BE2C (cell line): Measurements from ENCODE around the gene ANO2.

Experiments used
- DNase-seq: peaks from one replicate; pipeline ENCODE4 v3.0.0-alpha.2; 2020
- H3K27me3 ChIP-seq: fragments of 250-450 bp; sonication (Bioruptor Pico); 2 replicates; pipeline ENCODE4 v1.5.1; 2020; ENCODE audit warnings: mild to moderate bottlenecking
- H3K36me3 ChIP-seq: fragments of 250-450 bp; sonication (Bioruptor Pico); 2 replicates; pipeline ENCODE4 v1.5.1; 2020; ENCODE audit warnings: mild to moderate bottlenecking
- H3K4me1 ChIP-seq: fragments of 250-450 bp; sonication (Bioruptor Pico); 2 replicates; pipeline ENCODE4 v1.5.1; 2020
- H3K4me3 ChIP-seq: 2 replicates; pipeline ENCODE4 v1.5.1; 2011; ENCODE audit warnings: low read depth, low read length
- H3K9me3 ChIP-seq: fragments of 250-450 bp; sonication (Bioruptor Pico); 2 replicates; pipeline ENCODE4 v1.5.1; 2020
- TF ChIP-seq, protein P1 (sequence below): IDR thresholded peaks from 2 replicates; pipeline ENCODE4 v1.5.1; 2012; ENCODE audit warnings: mild to moderate bottlenecking, low read depth, low read length

ANO2 gene

DNA sequence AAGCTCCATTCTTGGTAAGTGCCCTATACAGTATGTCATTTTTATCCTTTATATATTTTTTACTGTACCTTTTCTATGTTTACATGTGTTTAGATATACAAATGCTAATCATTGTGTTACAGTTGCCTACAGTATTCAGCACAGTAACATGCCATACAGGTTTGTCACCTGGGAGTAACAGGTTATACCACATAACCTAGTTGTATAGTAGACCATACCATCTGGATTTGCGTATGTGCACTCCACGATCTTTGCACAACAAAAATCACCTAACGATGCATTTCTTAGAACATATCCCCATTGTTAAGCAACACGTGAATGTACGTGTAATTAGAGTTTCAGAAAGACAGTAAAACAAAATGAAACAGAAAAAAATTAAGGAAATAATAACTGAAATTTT, 11.9 kb upstream of the ANO2 start:
- no peaks in the 10 kb centered on the region for H3K36me3 ChIP-seq
- no peaks in the 10 kb centered on the region for H3K9me3 ChIP-seq
- no peak overlapping the region for H3K4me3 ChIP-seq
- no peak for DNase-seq
- no peaks in the 10 kb centered on the region for H3K4me1 ChIP-seq
- peaks cover 36% of the 10 kb centered on the region for H3K27me3 ChIP-seq
- TF ChIP-seq, protein P1, sequence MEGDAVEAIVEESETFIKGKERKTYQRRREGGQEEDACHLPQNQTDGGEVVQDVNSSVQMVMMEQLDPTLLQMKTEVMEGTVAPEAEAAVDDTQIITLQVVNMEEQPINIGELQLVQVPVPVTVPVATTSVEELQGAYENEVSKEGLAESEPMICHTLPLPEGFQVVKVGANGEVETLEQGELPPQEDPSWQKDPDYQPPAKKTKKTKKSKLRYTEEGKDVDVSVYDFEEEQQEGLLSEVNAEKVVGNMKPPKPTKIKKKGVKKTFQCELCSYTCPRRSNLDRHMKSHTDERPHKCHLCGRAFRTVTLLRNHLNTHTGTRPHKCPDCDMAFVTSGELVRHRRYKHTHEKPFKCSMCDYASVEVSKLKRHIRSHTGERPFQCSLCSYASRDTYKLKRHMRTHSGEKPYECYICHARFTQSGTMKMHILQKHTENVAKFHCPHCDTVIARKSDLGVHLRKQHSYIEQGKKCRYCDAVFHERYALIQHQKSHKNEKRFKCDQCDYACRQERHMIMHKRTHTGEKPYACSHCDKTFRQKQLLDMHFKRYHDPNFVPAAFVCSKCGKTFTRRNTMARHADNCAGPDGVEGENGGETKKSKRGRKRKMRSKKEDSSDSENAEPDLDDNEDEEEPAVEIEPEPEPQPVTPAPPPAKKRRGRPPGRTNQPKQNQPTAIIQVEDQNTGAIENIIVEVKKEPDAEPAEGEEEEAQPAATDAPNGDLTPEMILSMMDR, result no peak

DNA sequence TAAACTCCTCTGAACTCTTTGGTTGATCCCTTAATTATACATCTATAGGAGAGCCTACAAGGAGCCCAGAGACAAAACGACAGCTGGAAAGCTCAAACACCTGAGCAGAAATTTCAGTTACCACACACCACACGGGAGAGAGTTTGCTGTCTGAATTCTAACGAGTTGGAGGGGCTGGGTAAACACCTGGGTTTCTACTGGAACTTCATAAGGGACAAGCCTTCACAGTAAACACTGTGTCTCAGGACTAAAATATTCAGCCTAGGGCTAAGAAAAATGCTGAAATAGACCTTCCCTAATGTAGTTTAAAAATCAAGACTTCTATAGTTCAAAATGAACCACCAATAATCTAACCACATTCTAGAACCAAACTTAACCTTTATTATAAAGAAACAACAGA, 9.6 kb upstream of the ANO2 start:
- Histone ChIP-seq H3K27me3 (peaks cover 36% of the 10 kb centered on the region), H3K36me3 (no peaks in the 10 kb centered on the region), H3K9me3 (no peaks in the 10 kb centered on the region), H3K4me3 (no peak overlapping the region), H3K4me1 (no peaks in the 10 kb centered on the region)
- DNase-seq, result no peak
- TF ChIP-seq, protein P1, result no peak

DNA sequence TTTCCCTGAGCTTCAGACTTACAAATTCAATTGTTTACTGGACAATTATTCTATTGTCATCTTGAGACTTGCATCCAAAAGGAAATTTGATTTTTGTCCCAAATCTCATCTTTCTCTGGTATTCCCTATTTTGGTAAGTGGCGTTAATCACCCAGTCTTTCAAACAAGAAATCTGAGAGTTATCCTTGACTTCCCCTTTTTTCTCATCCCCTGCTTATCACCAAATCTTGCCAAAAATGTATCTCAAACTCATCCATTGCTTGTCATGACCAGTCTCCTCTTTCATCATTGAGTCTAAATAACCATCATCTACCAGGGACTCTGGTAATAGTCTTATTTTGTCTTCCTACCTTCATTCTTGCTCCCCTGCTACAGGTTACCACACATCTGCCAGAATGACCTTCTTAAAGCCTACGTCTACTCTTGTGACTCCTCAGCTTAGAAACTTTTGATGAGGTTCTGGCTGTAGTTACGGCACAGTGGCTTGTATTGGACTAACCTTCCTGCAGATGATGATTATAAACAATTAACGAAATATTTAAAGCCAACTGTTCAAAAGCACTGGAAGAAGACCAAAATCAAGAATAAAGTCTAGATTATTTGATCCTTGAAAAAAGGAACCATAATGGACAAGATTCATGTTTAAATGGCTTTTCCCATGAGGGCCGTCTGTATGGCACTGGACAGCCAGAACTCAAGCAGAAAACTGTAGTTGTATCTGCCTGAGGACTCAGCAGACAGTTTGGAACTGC, 9.0 kb upstream of the ANO2 start:
- TF ChIP-seq, protein P1, result no peak
- Histone ChIP-seq H3K36me3 (no peaks in the 10 kb centered on the region), H3K9me3 (no peaks in the 10 kb centered on the region), H3K4me3 (no peak overlapping the region), H3K27me3 (peaks cover 38% of the 10 kb centered on the region), H3K4me1 (no peaks in the 10 kb centered on the region)
- no peak for DNase-seq

DNA sequence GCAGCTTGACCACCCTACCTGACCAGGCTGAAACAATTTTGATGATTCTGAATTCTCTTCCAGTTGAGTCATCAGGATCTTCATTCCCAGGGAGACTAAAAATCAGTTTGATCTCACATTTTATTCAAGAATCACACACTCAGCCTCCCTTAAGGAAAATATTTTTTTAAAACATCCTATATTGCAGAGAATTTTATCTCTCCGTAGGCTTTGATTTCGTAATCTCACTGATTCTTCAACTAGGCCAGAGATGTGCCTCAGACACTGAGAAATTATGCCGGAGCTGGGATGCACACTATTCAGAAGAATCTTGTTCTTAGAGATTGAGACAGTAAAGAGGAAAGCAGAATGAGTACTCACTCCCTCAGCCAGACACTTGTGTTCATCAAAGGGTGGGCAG, 7.0 kb upstream of the ANO2 start:
- Histone ChIP-seq H3K27me3 (peaks cover 39% of the 10 kb centered on the region), H3K9me3 (no peaks in the 10 kb centered on the region), H3K4me1 (no peaks in the 10 kb centered on the region), H3K4me3 (no peak overlapping the region), H3K36me3 (no peaks in the 10 kb centered on the region)
- TF ChIP-seq, protein P1, result no peak
- no peak for DNase-seq

DNA sequence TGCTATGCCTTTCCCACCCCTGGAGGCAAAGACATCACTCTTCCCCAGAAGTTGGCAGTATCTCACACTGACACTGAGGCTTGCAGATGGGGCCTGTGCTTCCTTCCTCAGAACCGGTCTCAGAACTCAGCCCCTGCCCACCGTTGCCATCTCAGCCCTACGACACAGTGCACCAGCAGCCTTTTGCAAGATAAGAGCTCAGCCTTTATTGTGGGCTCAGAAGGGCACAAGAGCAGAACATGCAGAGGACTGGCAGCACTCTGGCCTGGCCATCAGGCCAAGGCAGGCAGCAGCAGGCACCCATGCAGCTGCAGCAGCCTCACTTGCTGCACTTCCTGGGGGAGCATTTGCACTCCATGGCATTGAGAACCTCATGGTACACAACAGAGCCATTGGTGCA, 3.6 kb upstream of the ANO2 start:
- Histone ChIP-seq H3K36me3 (no peaks in the 10 kb centered on the region), H3K9me3 (no peaks in the 10 kb centered on the region), H3K4me3 (no peak overlapping the region), H3K27me3 (peaks cover 59% of the 10 kb centered on the region), H3K4me1 (no peaks in the 10 kb centered on the region)
- DNase-seq, result no peak
- TF ChIP-seq, protein P1, result no peak

DNA sequence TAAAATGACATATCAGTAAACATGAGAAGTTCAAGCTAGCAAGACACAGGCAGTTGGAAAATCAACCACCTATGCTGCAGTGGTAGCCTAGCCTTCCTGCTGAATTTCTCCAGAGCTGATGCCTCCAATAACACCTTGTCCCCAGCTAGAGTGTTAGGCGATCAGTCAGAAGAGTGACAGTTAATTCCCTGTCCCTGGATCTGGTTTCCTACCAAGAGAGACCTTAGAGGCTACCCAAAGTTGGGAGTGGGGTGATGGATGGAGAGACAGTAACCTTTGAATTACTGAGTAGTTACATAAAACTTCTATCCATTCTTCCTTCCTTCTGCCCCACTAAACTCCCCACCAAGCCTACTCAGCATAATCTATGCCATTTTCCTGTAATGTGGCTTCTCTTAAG, 1.9 kb upstream of the ANO2 start:
- Histone ChIP-seq H3K4me3 (no peak overlapping the region), H3K36me3 (no peaks in the 10 kb centered on the region), H3K9me3 (no peaks in the 10 kb centered on the region), H3K27me3 (peaks cover 62% of the 10 kb centered on the region), H3K4me1 (no peaks in the 10 kb centered on the region)
- TF ChIP-seq, protein P1, result no peak
- no peak for DNase-seq
